DND-41 (cell line): Measurements from ENCODE around the gene HYCC2.
"Not testable (repeated sequence)": the region's sequence is repeated elsewhere in the genome, so short reads cannot be mapped to it uniquely, and the experiment has no call there.

Experiments used
- ATAC-seq: fragments of 200-7000 bp; cut with Tn5 transposase; 3 replicates; pipeline ENCODE4 v1.9.1; 2021; ENCODE audit warnings: low read depth; ENCODE audit not compliant: insufficient read depth
- DNase-seq: peaks from one replicate; pipeline ENCODE4 v3.0.0-alpha.2; 2020
- H2AFZ ChIP-seq: 2 replicates; pipeline ENCODE4 v1.6.0; 2012; ENCODE audit warnings: low read depth, low read length
- H3K27ac ChIP-seq: 2 replicates; pipeline ENCODE4 v1.5.1; 2012; ENCODE audit warnings: low read length, inconsistent platforms
- H3K27me3 ChIP-seq: fragments of 200-600 bp; sonication (generic); 2 replicates; pipeline ENCODE4 v1.6.0; 2012; ENCODE audit warnings: low read length, mild to moderate bottlenecking, inconsistent platforms; ENCODE audit not compliant: insufficient read depth, poor library complexity
- H3K36me3 ChIP-seq: 2 replicates; pipeline ENCODE4 v1.5.1; 2012; ENCODE audit warnings: low read length, inconsistent platforms; ENCODE audit not compliant: insufficient read depth
- H3K4me1 ChIP-seq: 2 replicates; pipeline ENCODE4 v1.5.1; 2012; ENCODE audit warnings: mild to moderate bottlenecking, low read length; ENCODE audit not compliant: insufficient read depth
- H3K4me2 ChIP-seq: 2 replicates; pipeline ENCODE4 v1.6.0; 2012; ENCODE audit warnings: mild to moderate bottlenecking, moderate library complexity, low read length, inconsistent platforms; ENCODE audit not compliant: insufficient read depth
- H3K4me3 ChIP-seq, 2 experiments: fragments of 200-600 bp in 1 of 2; shearing (Covaris generic) in 1 of 2; 2 replicates each; pipeline ENCODE4 v1.5.1; 2012 to 2016; ENCODE audit warnings: inconsistent platforms in 2 of 2, low read length in 2 of 2, mild to moderate bottlenecking in 2 of 2, low read depth in 1 of 2, moderate library complexity in 1 of 2
- H3K79me2 ChIP-seq: 2 replicates; pipeline ENCODE4 v1.6.0; 2012; ENCODE audit warnings: low read length, inconsistent platforms; ENCODE audit not compliant: insufficient read depth
- H3K9ac ChIP-seq: 2 replicates; pipeline ENCODE4 v1.6.0; 2012; ENCODE audit warnings: low read depth, mild to moderate bottlenecking, inconsistent platforms, low read length, moderate library complexity
- H3K9me3 ChIP-seq: 2 replicates; pipeline ENCODE4 v1.5.1; 2012; ENCODE audit warnings: low read length, moderate library complexity, mild to moderate bottlenecking, inconsistent platforms; ENCODE audit not compliant: insufficient read depth, severe bottlenecking
- H4K20me1 ChIP-seq: 2 replicates; pipeline ENCODE4 v1.6.0; 2012; ENCODE audit warnings: low read length; ENCODE audit not compliant: insufficient read depth
- CTCF ChIP-seq: IDR thresholded peaks from 2 replicates; pipeline ENCODE4 v1.5.1; 2012; ENCODE audit warnings: borderline replicate concordance, low read length, moderate library complexity, mild to moderate bottlenecking; ENCODE audit not compliant: poor library complexity, severe bottlenecking; ENCODE audit errors: extremely low read depth
- EZH2 ChIP-seq: IDR thresholded peaks from 3 replicates; pipeline ENCODE4 v1.6.1; 2012; ENCODE audit warnings: borderline replicate concordance, low read depth, mild to moderate bottlenecking, moderate library complexity, low read length, inconsistent platforms; ENCODE audit not compliant: severe bottlenecking

HYCC2 gene

GRCh38 chr2:201046881-201047280 is 24.6 kb downstream of the HYCC2 start:
- Histone ChIP-seq H2AFZ (no peak overlapping the region), H3K27ac (no peak overlapping the region), H3K79me2 (peaks cover 73% of the 10 kb centered on the region), H3K4me3 (no peak overlapping the region), H3K27me3 (no peaks in the 10 kb centered on the region), H3K4me1 (no peaks in the 10 kb centered on the region), H3K9ac (no peak overlapping the region), H3K4me2 (no peak overlapping the region), H3K36me3 (peaks cover 15% of the 10 kb centered on the region), H3K9me3 (no peaks in the 10 kb centered on the region), H4K20me1 (no peaks in the 10 kb centered on the region; the same call in 1 of the 2 replicates)
- no peak for DNase-seq
- TF ChIP-seq EZH2 (no peak), CTCF (no peak)
- no peak for ATAC-seq

GRCh38 chr2:201043050-201043449 is 28.4 kb downstream of the HYCC2 start:
- not testable (repeated sequence) for H3K4me3 ChIP-seq, H3K4me1 ChIP-seq, DNase-seq, H4K20me1 ChIP-seq, H3K4me2 ChIP-seq, ATAC-seq, H3K27ac ChIP-seq, H3K27me3 ChIP-seq, H3K9ac ChIP-seq, H2AFZ ChIP-seq, H3K9me3 ChIP-seq
- Histone ChIP-seq H3K36me3 (peaks cover 19% of the 10 kb centered on the region), H3K79me2 (peaks cover 52% of the 10 kb centered on the region)

- H3K79me2 ChIP-seq = peaks cover 46% of the 10 kb centered on the region
- not testable (repeated sequence) for H3K4me1 ChIP-seq, H3K9ac ChIP-seq
These were observed 29.0 kb downstream of the HYCC2 start for GRCh38 chr2:201042451-201042850.

DNA sequence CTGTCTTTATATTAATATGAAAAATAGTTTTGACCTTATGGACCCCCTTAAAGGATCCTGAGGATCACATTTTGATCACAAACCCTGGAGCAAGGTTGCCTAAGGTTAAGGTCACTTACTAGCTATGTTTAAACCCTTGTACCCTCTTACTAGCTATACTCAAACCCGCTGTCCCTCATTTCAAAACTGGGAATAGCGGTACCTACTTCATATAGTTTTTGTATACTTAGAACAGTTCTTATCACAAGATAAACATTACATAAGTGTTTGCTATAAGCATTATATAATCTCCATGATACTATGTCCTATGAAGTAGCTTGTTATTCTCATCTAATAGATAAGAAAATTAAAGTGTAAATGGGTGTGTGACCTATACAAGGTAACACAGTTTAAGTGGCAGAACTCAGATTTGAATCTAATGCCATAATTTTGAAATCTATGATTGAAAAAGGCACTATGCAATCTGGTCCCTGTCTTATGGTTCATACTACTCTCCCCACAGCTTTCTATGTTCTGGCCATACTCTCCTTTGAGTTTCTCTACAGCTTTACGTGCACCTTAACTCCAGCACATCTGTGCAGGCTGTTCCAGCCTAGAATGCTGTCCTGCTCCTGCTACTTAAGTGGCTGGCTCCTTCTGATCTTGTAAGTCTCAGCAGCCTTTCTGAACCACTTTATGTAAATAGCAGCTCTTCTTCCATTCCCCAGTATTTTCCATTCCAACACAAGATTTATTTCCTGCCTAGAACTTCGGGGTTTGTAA is 30.4 kb downstream of the HYCC2 start:
- H3K4me1 ChIP-seq = peaks cover 5% of the 10 kb centered on the region; the same call in 1 of the 2 replicates
- H4K20me1 ChIP-seq = no peaks in the 10 kb centered on the region
- H3K79me2 ChIP-seq = peaks cover 32% of the 10 kb centered on the region
- no peak overlapping the region for H2AFZ ChIP-seq
- no peak overlapping the region for H3K27ac ChIP-seq
- H3K4me2 ChIP-seq = no peak overlapping the region
- no peak overlapping the region for H3K9ac ChIP-seq
- TF ChIP-seq CTCF = no peak
- no peak for TF ChIP-seq EZH2
- peaks cover 3% of the 10 kb centered on the region for H3K9me3 ChIP-seq
- H3K4me3 ChIP-seq = no peak overlapping the region
- DNase-seq = no peak
- no peaks in the 10 kb centered on the region for H3K27me3 ChIP-seq
- peak; percentile 29; the same call in 2 of the 3 replicates for ATAC-seq
- H3K36me3 ChIP-seq = peaks cover 19% of the 10 kb centered on the region

More at GRCh38 chr2:201042451-201042850, 29.0 kb downstream of the HYCC2 start:
- DNase-seq, H3K4me3 ChIP-seq, H3K27me3 ChIP-seq, ATAC-seq, H2AFZ ChIP-seq, H3K27ac ChIP-seq, H3K9me3 ChIP-seq, H4K20me1 ChIP-seq, H3K4me2 ChIP-seq: not testable (repeated sequence)
- peaks cover 19% of the 10 kb centered on the region for H3K36me3 ChIP-seq
